SK-N-SH (cell line): ENCODE data around the gene MGAM2. TPM values are rescaled to one million over a fixed set of nuclear protein-coding genes. Genes with fewer than 3 reads are reported as not detected.

Source experiments
- CTCF ChIA-PET: fragments of 300-600, 350-600 bp; formaldehyde crosslinking; extraction: SDS; loops from one replicate; lab custom pipeline; 2021; lab: Yijun Ruan, JAX
- POLR2A ChIA-PET: fragments of 350-600 bp; sonication (Branson Sonifier 250); formaldehyde crosslinking; extraction: SDS; loops from one replicate; lab custom pipeline; 2020; ENCODE audit warnings: antibody characterized with exemption, inconsistent platforms; lab: Yijun Ruan, JAX
- DNase-seq: peaks from one replicate; pipeline ENCODE4 v3.0.0; 2012
- H2AFZ ChIP-seq: fragments of 200-600 bp; sonication (generic); 2 replicates; pipeline ENCODE4 v1.8.1; 2016; ENCODE audit warnings: antibody characterized with exemption, mild to moderate bottlenecking, low read depth
- H3F3A ChIP-seq: fragments of 200-600 bp; sonication (generic); replicated peaks from 2 replicates; pipeline ENCODE3; 2016; ENCODE audit warnings: antibody characterized with exemption, mild to moderate bottlenecking; ENCODE audit not compliant: insufficient read depth
- H3K27ac ChIP-seq, 2 experiments: fragments of 200-500 bp in 1 of 2; fragments of 200-600 bp in 1 of 2; sonication (Bioruptor generic) in 1 of 2; sonication (generic), shearing (Covaris generic) in 1 of 2; 2 replicates each; pipeline versions ENCODE4 v1.5.1 to v1.6.1; 2014 to 2016; ENCODE audit warnings: low read depth in 2 of 2, inconsistent platforms in 1 of 2, low read length in 1 of 2, mild to moderate bottlenecking in 1 of 2, mixed read lengths in 1 of 2
- H3K27me3 ChIP-seq: fragments of 200-600 bp; sonication (generic), shearing (Covaris generic); 2 replicates; pipeline ENCODE4 v1.6.1; 2016; ENCODE audit warnings: mixed run types; ENCODE audit not compliant: insufficient read depth
- H3K36me3 ChIP-seq, 2 experiments: fragments of 200-500 bp in 1 of 2; fragments of 200-600 bp in 1 of 2; sonication (Bioruptor generic) in 1 of 2; sonication (generic) in 1 of 2; replicated peaks in 1 of 2; 2 replicates each; pipeline versions ENCODE3 to v1.5.1; 2014 to 2016; ENCODE audit warnings: low read length in 1 of 2, mild to moderate bottlenecking in 1 of 2; ENCODE audit not compliant: insufficient read depth in 2 of 2, control insufficient read depth in 1 of 2
- H3K4me1 ChIP-seq, 2 experiments: fragments of 200-500 bp in 1 of 2; fragments of 200-600 bp in 1 of 2; sonication (Bioruptor generic) in 1 of 2; sonication (generic), shearing (Covaris generic) in 1 of 2; 2 replicates each; pipeline versions ENCODE4 v1.5.1 to v1.6.1; 2014 to 2016; ENCODE audit warnings: low read depth in 1 of 2, low read length in 1 of 2, mixed run types in 1 of 2; ENCODE audit not compliant: insufficient read depth in 2 of 2, control insufficient read depth in 1 of 2
- H3K4me2 ChIP-seq: fragments of 200-600 bp; sonication (generic), shearing (Covaris generic); 2 replicates; pipeline ENCODE4 v1.6.1; 2017; ENCODE audit warnings: mixed run types
- H3K4me3 ChIP-seq, 2 experiments: fragments of 200-500 bp in 1 of 2; fragments of 200-600 bp in 1 of 2; sonication (Bioruptor generic) in 1 of 2; sonication (generic), shearing (Covaris generic) in 1 of 2; 2 replicates each; pipeline versions ENCODE4 v1.5.1 to v1.8.1; 2014 to 2016; ENCODE audit warnings: low read depth in 2 of 2, inconsistent platforms in 1 of 2, low read length in 1 of 2, mild to moderate bottlenecking in 1 of 2, mixed read lengths in 1 of 2, moderate library complexity in 1 of 2
- H3K79me2 ChIP-seq: fragments of 200-600 bp; sonication (generic); 2 replicates; pipeline ENCODE4 v1.8.1; 2017; ENCODE audit warnings: mild to moderate bottlenecking; ENCODE audit not compliant: insufficient read depth
- H3K9ac ChIP-seq: fragments of 200-600 bp; sonication (generic); 2 replicates; pipeline ENCODE4 v1.6.1; 2017; ENCODE audit warnings: mixed run types
- H3K9me2 ChIP-seq: fragments of 200-600 bp; sonication (generic); 2 replicates; pipeline ENCODE4 v1.6.1; 2017; ENCODE audit warnings: mixed run types
- H3K9me3 ChIP-seq: fragments of 200-600 bp; sonication (generic); 2 replicates; pipeline ENCODE4 v1.6.1; 2017; ENCODE audit warnings: mixed run types, mild to moderate bottlenecking, moderate library complexity
- H4K20me1 ChIP-seq: fragments of 200-600 bp; sonication (generic); 2 replicates; pipeline ENCODE4 v1.6.1; 2017; ENCODE audit warnings: mild to moderate bottlenecking, mixed run types; ENCODE audit not compliant: insufficient read depth
- ELF1 ChIP-seq: IDR thresholded peaks from 2 replicates; pipeline ENCODE4 v1.4.0; 2012
- EP300 ChIP-seq, 2 experiments: IDR thresholded peaks; 2 replicates each; pipeline versions ENCODE4 v1.4.0 to v1.6.1; 2012; ENCODE audit warnings: borderline replicate concordance in 1 of 2, low read depth in 1 of 2, low read length in 1 of 2
- FOXJ3 ChIP-seq: sonication (generic); formaldehyde crosslinking; IDR thresholded peaks from 2 replicates; pipeline ENCODE4 v1.5.1; 2020; ENCODE audit warnings: mild to moderate bottlenecking, missing genetic modification reagents
- GATA2 ChIP-seq: sonication (generic); formaldehyde crosslinking; IDR thresholded peaks from 2 replicates; pipeline ENCODE4 v1.5.0; 2020; ENCODE audit warnings: mild to moderate bottlenecking, missing genetic modification reagents
- JUND ChIP-seq: IDR thresholded peaks from 2 replicates; pipeline ENCODE4 v1.4.0; 2012
- MEF2A ChIP-seq: IDR thresholded peaks from 2 replicates; pipeline ENCODE4 v1.4.0; 2012; ENCODE audit warnings: low read depth, borderline replicate concordance
- RAD21 ChIP-seq: IDR thresholded peaks from 2 replicates; pipeline ENCODE4 v1.6.1; 2012; ENCODE audit warnings: mild to moderate bottlenecking, low read length
- RFX5 ChIP-seq: IDR thresholded peaks from 2 replicates; pipeline ENCODE4 v1.6.1; 2012; ENCODE audit warnings: mild to moderate bottlenecking, improper control_type of control experiment, low read length
- SMC3 ChIP-seq: IDR thresholded peaks from 2 replicates; pipeline ENCODE4 v1.6.1; 2012; ENCODE audit warnings: low read depth, low read length, improper control_type of control experiment
- TCF12 ChIP-seq: IDR thresholded peaks from 2 replicates; pipeline ENCODE4 v1.4.0; 2012
- TEAD4 ChIP-seq: IDR thresholded peaks from 2 replicates; pipeline ENCODE4 v1.4.0; 2012; ENCODE audit warnings: mild to moderate bottlenecking, borderline replicate concordance; ENCODE audit not compliant: insufficient read depth
- WGBS: methylation state at CpG from one replicate; pipeline ENCODE4 v1.1.6; 2017; ENCODE audit warnings: low lambda C conversion rate; 5-methylcytosine and 5-hydroxymethylcytosine counted together
- polyA plus RNA-seq, 3 experiments: library from polyadenylated mRNA; depleted of rRNA; stranded (reverse); fragments of >200 nt; gene quantifications; 2 replicates each; pipeline ENCODE4 v1.2.3, GENCODE V29; 2012
- TF ChIP-seq, protein P1 (sequence below): fragments of 150-350 bp; IDR thresholded peaks from 2 replicates; pipeline ENCODE4 v1.6.1; 2017; ENCODE audit warnings: antibody characterized with exemption, low read length, low read depth, borderline replicate concordance
- TF ChIP-seq, protein P2 (sequence below): fragments of 150-350 bp; IDR thresholded peaks from 2 replicates; pipeline ENCODE4 v1.6.1; 2016; ENCODE audit warnings: mild to moderate bottlenecking, low read depth, low read length
- TF ChIP-seq, protein P3 (sequence below): IDR thresholded peaks from 2 replicates; pipeline ENCODE4 v1.4.0; 2012; ENCODE audit warnings: low read depth
- TF ChIP-seq, protein P4 (sequence below): fragments of 200-600 bp; sonication (generic); IDR thresholded peaks from 2 replicates; pipeline ENCODE4 v1.6.1; 2017; ENCODE audit warnings: antibody characterized with exemption, mild to moderate bottlenecking, moderate library complexity
- TF ChIP-seq, protein P5 (sequence below): IDR thresholded peaks from 2 replicates; pipeline ENCODE4 v1.6.1; 2012; ENCODE audit warnings: mild to moderate bottlenecking, low read depth, low read length, moderate library complexity

Gene MGAM2
- polyA plus RNA-seq, 1 of the 3 experiments (the other 2 are of a cell fraction), result not detected

DNA sequence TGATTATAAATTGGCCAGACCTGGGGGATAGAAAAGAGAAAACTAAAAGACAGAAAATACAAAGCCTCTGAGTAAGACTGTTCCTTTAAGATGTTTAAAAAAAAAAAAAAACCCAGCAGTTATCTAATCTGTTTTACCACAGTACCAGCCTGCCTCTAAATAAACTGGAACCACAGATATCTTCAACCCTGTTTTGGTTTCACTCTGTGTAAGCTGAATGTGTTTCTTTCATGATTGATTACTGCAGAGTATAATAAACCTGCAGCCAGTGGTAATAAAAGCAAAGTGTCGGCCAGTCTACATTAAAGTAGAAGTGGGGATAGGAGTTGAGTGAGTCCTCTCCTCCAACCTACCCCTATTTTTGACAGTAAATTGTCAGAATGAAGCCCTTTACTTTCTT is 40.6 kb downstream of the MGAM2 start:
- Histone ChIP-seq H3K4me3 (no peak overlapping the region), H3K27me3 (peaks cover 15% of the 10 kb centered on the region; the same call in 1 of the 2 replicates), H3K9me2 (no peaks in the 10 kb centered on the region), H4K20me1 (no peaks in the 10 kb centered on the region), H3K36me3 (no peaks in the 10 kb centered on the region), H3K9me3 (no peaks in the 10 kb centered on the region), H3K4me1 (no peaks in the 10 kb centered on the region), H2AFZ (no peak overlapping the region), H3K9ac (no peak overlapping the region), H3K79me2 (no peaks in the 10 kb centered on the region), H3K4me2 (no peak overlapping the region), H3F3A (no peaks in the 10 kb centered on the region), H3K27ac (no peak overlapping the region)
- ChIA-PET POLR2A (no interaction called here), CTCF (interaction anchor here (0.9 kb wide), 1 partner anchor 176 kb away, joined by 3 read pairs; no protein-coding TSS in a partner anchor)
- WGBS, result 0% methylated on average over 1 of the region's 1 CpG
- no peak for TF ChIP-seq GATA2 (CRISPR knock-in tag)
- TF ChIP-seq RFX5, result no peak
- TF ChIP-seq, protein P1, sequence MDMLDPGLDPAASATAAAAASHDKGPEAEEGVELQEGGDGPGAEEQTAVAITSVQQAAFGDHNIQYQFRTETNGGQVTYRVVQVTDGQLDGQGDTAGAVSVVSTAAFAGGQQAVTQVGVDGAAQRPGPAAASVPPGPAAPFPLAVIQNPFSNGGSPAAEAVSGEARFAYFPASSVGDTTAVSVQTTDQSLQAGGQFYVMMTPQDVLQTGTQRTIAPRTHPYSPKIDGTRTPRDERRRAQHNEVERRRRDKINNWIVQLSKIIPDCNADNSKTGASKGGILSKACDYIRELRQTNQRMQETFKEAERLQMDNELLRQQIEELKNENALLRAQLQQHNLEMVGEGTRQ, result no peak
- no peak for TF ChIP-seq TCF12
- TF ChIP-seq FOXJ3 (CRISPR knock-in tag), result no peak
- no peak for TF ChIP-seq ELF1
- TF ChIP-seq TEAD4, result no peak
- no peak for DNase-seq

DNA sequence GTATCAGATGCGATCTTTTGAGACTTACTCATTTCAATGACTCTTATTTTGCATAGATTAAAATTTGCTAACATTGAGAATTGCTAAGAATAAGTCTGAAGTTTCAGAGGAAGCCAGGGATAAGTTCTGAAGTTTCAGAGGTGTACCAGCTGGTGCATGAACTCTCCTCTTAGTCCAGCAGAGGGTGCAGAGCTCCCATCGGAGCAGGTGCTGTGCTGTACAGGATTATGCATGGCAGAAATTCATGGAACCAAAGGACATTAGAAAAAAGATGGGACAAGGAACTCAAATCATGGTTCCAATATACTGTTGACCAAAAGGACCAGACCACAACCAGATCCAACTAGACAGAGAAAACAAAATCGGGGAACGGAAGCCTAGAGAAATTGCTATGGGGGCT is 41.9 kb downstream of the MGAM2 start:
- WGBS, result 5% methylated on average over 4 of the region's 4 CpGs
- H3K27ac ChIP-seq, result no peak overlapping the region
- H4K20me1 ChIP-seq, result no peaks in the 10 kb centered on the region
- no peaks in the 10 kb centered on the region for H3K4me1 ChIP-seq
- H3K36me3 ChIP-seq, result no peaks in the 10 kb centered on the region
- no peak overlapping the region for H3K4me2 ChIP-seq
- DNase-seq, result peak; percentile 16
- no peak overlapping the region for H3K4me3 ChIP-seq
- H3K79me2 ChIP-seq, result no peaks in the 10 kb centered on the region
- H2AFZ ChIP-seq, result no peak overlapping the region
- no peak overlapping the region for H3K9ac ChIP-seq
- CTCF ChIA-PET, result interaction anchor here (1.2 to 1.5 kb wide), 3 partner anchors 13 to 54 kb away, joined by 3 to 7 read pairs (median 6); no protein-coding TSS in a partner anchor
- POLR2A ChIA-PET, result no interaction called here
- H3K9me3 ChIP-seq, result no peaks in the 10 kb centered on the region
- H3K27me3 ChIP-seq, result peaks cover 12% of the 10 kb centered on the region; the same call in 1 of the 2 replicates
- no peaks in the 10 kb centered on the region for H3K9me2 ChIP-seq
- H3F3A ChIP-seq, result no peaks in the 10 kb centered on the region
- TF ChIP-seq ELF1 (no peak), JUND (no peak), EP300 (IDR thresholded peaks at IDR 0.05; ENCODE audit: borderline replicate concordance in 1 of 2, low read depth in 1 of 2, low read length in 1 of 2) (no peak), SMC3 (peak; percentile 51), MEF2A (no peak), RAD21 (peak; percentile 56), GATA2 (CRISPR knock-in tag) (no peak), TCF12 (no peak)
- TF ChIP-seq, protein P2, sequence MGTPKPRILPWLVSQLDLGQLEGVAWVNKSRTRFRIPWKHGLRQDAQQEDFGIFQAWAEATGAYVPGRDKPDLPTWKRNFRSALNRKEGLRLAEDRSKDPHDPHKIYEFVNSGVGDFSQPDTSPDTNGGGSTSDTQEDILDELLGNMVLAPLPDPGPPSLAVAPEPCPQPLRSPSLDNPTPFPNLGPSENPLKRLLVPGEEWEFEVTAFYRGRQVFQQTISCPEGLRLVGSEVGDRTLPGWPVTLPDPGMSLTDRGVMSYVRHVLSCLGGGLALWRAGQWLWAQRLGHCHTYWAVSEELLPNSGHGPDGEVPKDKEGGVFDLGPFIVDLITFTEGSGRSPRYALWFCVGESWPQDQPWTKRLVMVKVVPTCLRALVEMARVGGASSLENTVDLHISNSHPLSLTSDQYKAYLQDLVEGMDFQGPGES, result no peak
- TF ChIP-seq, protein P3, sequence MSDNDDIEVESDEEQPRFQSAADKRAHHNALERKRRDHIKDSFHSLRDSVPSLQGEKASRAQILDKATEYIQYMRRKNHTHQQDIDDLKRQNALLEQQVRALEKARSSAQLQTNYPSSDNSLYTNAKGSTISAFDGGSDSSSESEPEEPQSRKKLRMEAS, result no peak
- TF ChIP-seq, protein P4, sequence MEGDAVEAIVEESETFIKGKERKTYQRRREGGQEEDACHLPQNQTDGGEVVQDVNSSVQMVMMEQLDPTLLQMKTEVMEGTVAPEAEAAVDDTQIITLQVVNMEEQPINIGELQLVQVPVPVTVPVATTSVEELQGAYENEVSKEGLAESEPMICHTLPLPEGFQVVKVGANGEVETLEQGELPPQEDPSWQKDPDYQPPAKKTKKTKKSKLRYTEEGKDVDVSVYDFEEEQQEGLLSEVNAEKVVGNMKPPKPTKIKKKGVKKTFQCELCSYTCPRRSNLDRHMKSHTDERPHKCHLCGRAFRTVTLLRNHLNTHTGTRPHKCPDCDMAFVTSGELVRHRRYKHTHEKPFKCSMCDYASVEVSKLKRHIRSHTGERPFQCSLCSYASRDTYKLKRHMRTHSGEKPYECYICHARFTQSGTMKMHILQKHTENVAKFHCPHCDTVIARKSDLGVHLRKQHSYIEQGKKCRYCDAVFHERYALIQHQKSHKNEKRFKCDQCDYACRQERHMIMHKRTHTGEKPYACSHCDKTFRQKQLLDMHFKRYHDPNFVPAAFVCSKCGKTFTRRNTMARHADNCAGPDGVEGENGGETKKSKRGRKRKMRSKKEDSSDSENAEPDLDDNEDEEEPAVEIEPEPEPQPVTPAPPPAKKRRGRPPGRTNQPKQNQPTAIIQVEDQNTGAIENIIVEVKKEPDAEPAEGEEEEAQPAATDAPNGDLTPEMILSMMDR, result peak; percentile 68
- TF ChIP-seq, protein P5, sequence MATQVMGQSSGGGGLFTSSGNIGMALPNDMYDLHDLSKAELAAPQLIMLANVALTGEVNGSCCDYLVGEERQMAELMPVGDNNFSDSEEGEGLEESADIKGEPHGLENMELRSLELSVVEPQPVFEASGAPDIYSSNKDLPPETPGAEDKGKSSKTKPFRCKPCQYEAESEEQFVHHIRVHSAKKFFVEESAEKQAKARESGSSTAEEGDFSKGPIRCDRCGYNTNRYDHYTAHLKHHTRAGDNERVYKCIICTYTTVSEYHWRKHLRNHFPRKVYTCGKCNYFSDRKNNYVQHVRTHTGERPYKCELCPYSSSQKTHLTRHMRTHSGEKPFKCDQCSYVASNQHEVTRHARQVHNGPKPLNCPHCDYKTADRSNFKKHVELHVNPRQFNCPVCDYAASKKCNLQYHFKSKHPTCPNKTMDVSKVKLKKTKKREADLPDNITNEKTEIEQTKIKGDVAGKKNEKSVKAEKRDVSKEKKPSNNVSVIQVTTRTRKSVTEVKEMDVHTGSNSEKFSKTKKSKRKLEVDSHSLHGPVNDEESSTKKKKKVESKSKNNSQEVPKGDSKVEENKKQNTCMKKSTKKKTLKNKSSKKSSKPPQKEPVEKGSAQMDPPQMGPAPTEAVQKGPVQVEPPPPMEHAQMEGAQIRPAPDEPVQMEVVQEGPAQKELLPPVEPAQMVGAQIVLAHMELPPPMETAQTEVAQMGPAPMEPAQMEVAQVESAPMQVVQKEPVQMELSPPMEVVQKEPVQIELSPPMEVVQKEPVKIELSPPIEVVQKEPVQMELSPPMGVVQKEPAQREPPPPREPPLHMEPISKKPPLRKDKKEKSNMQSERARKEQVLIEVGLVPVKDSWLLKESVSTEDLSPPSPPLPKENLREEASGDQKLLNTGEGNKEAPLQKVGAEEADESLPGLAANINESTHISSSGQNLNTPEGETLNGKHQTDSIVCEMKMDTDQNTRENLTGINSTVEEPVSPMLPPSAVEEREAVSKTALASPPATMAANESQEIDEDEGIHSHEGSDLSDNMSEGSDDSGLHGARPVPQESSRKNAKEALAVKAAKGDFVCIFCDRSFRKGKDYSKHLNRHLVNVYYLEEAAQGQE, result no peak
